NT2/D1 (cell line): ENCODE measurements around the gene RPS6KA6.

ENCODE experiments used
- SUZ12 ChIP-seq: IDR thresholded peaks from 2 replicates; pipeline ENCODE4 v1.6.1; 2011; ENCODE audit not compliant: insufficient read length, insufficient read depth; ENCODE audit errors: extremely low read depth
- YY1 ChIP-seq: IDR thresholded peaks from 2 replicates; pipeline ENCODE4 v1.6.1; 2011; ENCODE audit not compliant: insufficient read length, insufficient read depth
- ZNF274 ChIP-seq: IDR thresholded peaks from 2 replicates; pipeline ENCODE4 v1.6.1; 2011; ENCODE audit warnings: mild to moderate bottlenecking, low read depth, low read length

DNA sequence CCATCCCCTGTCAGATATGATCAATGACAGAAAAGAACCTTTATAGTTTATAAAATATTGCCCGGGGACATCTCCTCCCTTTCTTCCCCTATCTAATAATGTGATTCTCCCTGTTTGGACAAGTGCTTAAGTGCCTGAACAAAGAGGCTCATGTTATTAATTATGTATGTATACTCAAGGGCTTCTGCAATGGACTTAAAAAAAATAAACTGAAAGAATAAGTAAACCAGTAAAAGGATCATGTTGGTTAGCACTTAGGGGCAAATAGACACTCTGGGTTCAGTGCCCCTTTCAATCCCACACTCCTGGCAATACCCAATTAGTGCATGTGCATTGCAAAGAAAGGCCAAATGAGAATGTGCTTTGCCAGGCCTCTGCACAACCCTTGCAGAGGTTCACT lies 30.7 kb upstream of the RPS6KA6 start:
- TF ChIP-seq YY1, result no peak
- no peak for TF ChIP-seq ZNF274
- TF ChIP-seq SUZ12, result no peak
